NAMALWA (cell line): Measurements from ENCODE around the gene AADACL2.
"Not testable (repeated sequence)": the region's sequence is repeated elsewhere in the genome, so short reads cannot be mapped to it uniquely, and the experiment has no call there.

Source experiments
- DNase-seq: peaks from one replicate; pipeline ENCODE4 v3.0.0-alpha.2; 2015; ENCODE audit warnings: low spot score

AADACL2 gene

GRCh38 chr3:151765685-151766084 lies 32.0 kb downstream of the AADACL2 start:
- no peak for DNase-seq

DNA sequence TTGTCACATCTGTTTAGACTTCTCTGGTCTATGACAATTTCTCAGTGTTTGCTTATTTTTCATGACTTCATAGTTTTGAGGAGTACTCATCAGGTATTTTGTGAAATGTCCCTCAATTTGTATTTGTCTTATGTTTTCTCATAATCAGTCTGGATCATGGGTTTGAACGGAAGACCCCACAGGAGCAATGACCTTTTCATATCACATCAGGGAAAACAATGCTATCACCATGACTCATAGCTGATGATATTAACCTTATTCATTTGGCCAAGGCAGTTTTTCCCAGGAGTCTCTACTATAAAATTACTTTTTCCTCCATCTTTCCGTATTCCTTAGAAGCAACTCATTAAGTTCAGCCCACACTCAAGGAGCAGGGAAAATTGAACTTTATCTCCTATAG lies 32.7 kb downstream of the AADACL2 start:
- DNase-seq: no peak

- DNase-seq: no peak
Measured at GRCh38 chr3:151768393-151768930, 34.7 kb downstream of the AADACL2 start.

DNA sequence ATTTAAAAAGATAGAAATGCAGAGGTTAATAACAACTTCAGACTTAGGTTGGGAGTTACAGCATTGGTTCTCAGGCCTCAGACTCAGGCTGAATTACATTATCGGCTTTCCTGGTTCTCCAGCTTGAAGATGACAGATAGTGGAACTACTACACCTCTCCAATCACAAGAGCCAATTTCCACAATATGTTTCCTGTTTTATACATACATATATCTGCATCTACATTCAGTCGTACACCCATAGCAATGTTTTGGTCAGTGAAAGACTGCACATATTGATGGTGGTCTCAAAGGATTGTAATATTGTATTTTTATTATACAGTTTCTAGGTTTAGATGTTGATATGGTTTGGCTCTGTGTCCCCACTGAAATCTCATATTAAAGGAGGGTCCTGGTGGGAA lies 35.4 kb downstream of the AADACL2 start:
- DNase-seq: no peak

DNA sequence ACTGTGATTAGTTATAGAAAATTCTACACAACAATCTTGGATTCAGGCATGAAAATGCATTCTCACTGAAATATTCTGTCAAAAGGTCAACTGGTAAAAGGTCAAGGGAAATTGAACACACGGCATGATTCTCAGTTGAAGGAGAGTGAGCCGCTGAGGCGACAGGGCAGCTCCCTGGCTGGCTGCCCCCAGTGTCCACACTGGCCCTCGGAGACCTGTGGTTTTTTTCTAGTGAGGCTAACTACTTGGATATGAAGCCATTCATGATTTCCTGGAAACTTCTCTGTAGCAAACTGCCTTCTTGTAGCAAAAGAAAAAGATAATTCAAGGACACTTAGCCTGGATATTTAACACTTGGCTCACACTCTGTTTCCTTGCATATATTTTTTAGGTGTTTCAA lies 37.2 kb downstream of the AADACL2 start:
- DNase-seq: no peak

DNA sequence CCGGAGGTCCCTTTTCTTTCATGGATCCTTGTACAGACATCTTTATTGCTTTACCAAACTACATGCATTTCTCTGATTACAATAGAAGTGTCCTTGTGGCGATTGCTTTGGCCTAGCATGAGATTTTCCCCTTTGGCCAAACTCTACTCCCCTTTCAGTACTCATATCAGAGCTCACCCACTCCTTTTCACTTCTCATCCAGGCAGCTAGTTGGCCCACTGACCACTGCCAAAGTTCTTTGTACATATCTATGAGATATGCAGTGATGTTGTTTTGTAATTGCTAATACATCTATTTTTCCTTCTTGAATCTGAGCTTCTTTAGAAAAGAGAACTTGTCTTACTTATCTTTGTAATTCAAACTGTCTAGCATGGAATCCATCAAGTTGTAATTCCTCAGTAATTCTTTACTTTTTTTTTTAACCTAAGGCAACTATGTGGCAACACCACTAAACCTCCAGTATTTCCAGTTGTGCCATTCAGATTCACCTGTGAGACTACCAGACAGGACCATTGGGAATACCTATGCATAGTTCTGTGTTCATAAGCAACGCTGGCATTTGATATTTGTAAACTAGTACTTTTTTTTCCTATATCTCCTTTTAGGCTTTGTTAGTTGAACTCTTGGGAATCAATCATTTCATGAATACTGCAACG lies 39.2 kb downstream of the AADACL2 start:
- no peak for DNase-seq

GRCh38 chr3:151774235-151774634 lies 40.5 kb downstream of the AADACL2 start:
- no peak for DNase-seq

GRCh38 chr3:151774910-151775309 lies 41.2 kb downstream of the AADACL2 start:
- DNase-seq: no peak

DNA sequence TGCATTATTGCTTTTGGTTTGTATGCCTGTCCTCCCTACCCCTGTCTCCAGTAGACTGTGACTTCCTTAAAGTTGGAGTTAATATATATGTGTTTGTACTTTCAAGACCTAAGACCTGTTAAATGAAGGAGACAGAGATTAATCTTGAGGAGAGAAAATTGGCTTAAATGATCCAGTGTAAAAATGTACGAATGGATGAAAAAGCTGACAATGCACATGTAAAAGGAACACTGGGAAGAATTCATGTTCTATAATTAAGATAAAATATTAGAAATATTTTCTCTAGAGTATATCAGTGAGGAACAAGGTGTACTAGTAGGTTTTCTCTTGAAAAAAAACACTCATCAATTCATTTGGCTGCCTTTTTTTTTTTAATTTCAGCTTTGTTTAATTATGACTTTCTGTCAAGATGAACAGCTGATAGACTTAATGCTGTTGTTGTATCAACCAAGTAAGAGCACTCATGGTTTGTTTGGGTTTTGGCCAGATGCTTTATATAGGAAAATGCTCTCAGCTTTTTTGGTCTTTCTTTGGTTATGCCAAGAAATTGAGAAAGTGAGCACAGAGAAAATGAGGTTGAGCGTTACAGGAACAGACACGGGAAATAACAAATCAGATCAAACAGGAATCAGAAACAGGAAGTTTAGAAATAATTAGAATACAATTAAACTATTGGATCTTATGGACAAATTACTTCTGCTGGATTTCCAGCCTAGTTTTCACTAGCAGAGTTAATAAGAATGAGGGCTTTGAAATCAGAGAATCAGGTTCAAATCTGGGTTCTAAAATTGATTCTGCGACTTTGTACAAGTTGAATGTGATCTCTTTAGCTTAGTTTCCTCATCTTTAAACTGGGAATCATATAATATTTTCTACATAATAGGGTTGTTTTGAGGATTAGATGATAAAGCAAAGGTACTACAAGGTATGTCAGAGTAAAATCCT lies 41.9 kb downstream of the AADACL2 start:
- no peak for DNase-seq

GRCh38 chr3:151776259-151776740 lies 42.6 kb downstream of the AADACL2 start:
- DNase-seq: no peak

DNA sequence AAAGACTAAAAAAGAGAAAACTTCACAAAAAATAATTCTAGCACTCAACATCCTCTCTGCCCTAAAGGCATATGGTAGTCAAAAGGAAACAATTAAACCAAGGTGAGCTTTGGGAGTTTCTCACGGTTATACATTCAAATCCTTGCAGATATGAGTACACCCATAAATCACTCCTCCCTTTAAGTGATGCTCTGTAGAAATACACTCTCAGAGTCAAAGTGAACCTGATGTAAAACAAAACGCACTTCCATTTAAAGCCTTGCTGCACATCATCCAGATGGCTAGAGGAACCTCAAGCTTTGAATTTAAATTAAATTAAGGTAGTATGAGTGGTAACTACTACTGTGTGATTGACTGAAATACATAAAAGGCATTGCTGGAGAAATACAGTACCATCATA lies 44.2 kb downstream of the AADACL2 start:
- DNase-seq: no peak

DNA sequence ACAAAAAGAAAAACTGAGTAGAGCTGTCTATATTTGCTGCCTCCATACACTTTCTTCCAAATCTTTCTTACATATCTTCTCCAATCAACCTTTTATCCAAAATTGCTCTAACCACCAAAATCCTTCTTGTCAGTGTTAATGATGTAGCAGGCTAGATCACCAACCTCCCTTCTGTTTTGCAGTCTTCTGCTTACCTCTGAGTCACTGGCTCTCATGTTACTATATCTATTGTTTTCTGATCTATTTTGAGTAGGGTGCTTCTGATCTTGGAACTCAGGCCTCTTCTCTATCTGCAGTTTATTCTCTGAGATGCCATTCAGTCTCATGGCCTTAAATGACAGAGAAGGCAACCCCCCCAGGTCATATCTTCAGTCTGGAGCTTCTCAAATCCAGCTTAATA lies 53.9 kb downstream of the AADACL2 start:
- no peak for DNase-seq

DNA sequence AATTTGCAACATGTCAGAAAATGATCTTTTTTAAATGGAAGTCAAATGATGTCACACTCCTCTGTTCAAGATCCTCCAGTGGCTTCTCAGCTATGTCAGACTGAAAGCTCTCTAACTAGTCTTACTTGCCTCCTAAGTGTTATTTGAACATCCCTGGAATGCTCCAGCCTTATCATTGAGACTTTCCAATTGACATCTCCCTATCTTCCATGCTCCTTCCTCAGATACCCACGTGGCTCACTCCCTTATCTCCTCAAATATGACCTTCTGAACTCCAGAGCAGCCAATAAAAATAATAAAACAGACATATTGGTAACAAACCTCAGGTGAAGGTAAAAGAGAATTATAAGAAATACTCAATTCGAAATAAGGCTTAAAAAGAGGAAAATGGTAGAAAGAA lies 54.7 kb downstream of the AADACL2 start:
- no peak for DNase-seq

DNA sequence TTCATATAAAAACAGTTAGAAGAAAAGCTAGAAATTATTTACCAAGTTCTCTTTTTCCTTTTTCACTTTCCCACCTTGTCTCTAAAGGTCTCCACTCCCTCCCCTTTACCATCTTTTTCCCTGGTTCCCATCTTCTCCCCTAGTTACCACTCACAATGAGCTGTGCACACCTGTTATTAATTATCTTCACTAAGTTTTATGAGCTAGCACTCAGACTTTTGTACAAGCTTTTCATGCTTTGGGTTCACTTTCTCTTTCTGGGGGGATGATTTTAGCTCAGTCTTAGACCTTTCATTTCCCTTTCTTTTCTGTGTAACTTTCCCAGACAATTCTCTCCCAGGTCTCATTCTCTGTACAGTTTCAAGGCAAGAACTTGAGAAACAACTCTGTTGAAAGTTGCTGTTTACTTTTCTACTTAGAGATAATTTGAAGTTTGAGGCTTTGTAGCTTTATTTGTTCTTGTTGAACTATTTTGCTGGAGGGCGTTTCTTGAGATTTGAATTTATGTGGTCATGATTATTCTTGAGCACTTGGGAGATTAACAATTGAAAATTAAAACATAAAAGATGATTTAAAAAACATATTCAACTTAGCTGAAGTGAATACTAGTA lies 56.2 kb downstream of the AADACL2 start:
- DNase-seq: no peak

- not testable (repeated sequence) for DNase-seq
Measured at GRCh38 chr3:151790763-151791162, 57.0 kb downstream of the AADACL2 start.

GRCh38 chr3:151792411-151792810 lies 58.7 kb downstream of the AADACL2 start:
- DNase-seq: no peak

DNA sequence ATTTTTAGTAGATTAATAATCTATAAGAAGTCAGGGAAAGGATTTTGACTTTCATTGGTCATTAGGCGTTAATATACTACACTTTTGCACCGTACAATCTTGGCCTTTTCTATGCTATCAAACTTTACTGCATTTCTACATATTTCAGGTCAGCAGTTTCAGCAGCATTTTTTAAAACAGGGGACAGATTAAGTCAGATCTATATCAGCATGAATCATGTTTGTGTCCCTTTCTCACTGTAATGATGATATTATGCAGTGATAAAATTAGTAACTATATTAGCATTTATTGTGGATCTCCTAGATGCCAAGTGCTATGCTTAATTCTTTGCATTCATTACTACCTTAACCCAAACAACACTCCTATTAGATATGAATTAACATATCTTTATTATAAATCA lies 59.9 kb downstream of the AADACL2 start:
- no peak for DNase-seq

DNA sequence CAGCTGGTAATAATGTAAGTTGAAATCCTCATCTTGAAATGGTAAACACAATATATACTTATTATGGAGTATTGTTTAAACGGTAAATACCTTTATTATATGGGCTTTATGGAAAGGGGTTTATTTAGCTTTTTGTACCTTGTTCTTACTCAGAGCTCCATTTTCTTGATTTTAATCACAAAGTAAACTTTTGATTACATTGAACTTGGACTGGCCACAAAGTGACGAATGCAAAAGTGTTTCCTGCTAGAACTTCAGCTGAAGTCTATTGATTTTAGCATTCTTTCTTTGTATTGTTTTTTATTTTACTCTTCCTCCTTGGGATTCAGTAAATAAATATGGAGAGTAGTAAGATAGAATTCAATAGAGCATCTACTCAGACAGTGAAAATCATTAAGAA lies 60.4 kb downstream of the AADACL2 start:
- DNase-seq: no peak

DNA sequence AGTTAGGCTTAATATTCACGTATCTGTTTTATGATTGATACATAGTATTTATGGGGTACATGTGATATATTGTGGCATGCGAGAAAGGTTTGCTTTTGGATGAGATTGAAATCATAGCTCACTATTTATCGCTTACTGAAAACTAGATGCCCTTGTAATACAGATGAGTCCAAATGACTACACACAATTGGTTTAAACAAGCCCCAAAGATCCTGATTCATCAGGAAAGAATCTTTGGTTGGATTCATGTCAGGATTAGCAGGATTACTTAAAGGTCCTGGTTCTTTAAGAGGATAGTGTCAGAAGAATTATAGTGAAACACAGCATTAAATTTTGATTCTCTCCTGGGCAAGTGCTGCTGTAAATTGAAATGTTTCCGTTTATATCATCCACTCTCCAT lies 61.5 kb downstream of the AADACL2 start:
- DNase-seq: no peak

DNA sequence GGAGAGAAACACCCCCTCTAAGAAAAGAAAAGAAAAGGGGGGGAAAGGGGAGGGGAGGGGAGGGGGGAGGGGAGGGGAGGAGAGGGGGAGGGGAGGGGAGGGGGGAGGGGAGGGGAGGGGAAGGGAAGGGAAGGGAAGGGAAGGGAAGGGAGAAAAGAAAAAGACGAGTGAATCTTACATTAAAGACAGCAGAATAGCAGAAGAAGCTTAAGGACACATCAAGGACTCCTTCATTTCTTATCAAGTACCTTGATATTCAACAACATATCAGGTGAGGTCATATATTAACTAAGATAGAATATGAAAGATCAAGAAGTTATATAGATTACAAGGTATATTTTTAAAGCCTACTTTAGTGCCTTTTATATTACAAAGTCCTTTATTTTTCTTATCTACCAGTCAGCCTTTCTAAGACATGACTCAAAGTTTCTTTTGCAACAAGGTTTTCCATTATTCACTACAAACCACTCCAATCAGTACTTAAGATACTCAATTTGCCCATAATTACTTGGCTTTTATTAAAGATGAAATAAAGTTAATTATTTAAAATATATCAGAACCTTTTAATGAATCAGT lies 62.5 kb downstream of the AADACL2 start:
- no peak for DNase-seq

- DNase-seq: no peak
Measured at GRCh38 chr3:151798466-151798865, 64.7 kb downstream of the AADACL2 start.

GRCh38 chr3:151800431-151800830 lies 66.7 kb downstream of the AADACL2 start:
- DNase-seq: no peak
